GM23248 (cell line): ENCODE data around the gene CDK13.

Experiments used
- EZH2 ChIP-seq: fragments of 200-600 bp; sonication (generic); IDR thresholded peaks from 2 replicates; pipeline ENCODE4 v1.6.1; 2018; ENCODE audit warnings: antibody characterized with exemption, mild to moderate bottlenecking; ENCODE audit not compliant: insufficient read depth, poor library complexity, severe bottlenecking
- EZH2phosphoT487 ChIP-seq: fragments of 200-600 bp; sonication (generic); IDR thresholded peaks from 2 replicates; pipeline ENCODE4 v1.6.1; 2018; ENCODE audit warnings: antibody characterized with exemption, moderate library complexity, mild to moderate bottlenecking, low read depth; ENCODE audit not compliant: insufficient read depth

DNA sequence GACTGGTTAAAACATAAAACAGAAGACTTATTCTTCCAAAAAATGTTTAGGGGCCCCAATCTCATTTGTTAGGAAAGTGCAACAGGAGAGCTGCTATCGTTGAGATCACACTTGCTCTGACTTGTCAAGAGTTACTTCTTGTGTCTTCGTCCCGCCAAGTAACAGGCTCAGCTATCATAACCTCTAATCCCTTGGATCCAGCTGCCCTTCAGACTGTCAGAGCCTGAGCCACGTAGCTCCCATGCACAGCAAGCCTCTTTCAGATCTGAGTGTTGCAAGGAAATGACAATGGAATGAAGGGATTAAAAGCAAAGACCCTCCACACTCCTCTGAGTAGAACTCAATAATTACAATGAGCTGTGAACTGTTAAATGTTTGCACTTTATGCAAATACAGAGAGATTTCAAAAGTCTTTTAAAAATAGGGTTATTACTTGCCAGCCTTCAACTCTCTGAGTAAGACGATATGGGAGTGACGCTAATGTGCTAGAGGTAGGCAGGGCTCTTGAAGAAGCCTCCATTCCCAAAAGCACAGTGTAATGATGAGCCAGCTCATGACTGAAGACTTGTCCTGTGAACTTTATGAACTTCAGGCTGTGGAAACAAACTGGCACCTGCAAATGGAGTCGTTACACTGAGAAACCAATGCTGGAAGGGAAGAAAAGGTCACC is 28.4 kb upstream of the CDK13 start:
- TF ChIP-seq EZH2 (no peak), EZH2phosphoT487 (no peak)
